Renal cortical epithelial cell (primary cell): ENCODE results near the gene MAST2. TPM values are rescaled to one million over a fixed set of nuclear protein-coding genes. Genes with fewer than 3 reads are reported as not detected.

Experiments
- DNase-seq: peaks from one replicate; pipeline ENCODE4 v3.0.0-alpha.2; 2011; ENCODE audit warnings: low read depth
- total RNA-seq: library from RNA; depleted of rRNA; stranded (reverse); fragments of >200 nt; gene quantifications from 2 replicates; pipeline ENCODE4 v1.2.3, GENCODE V29; 2014

MAST2 gene
- total RNA-seq, 1 donor from 2014 or later, result 24.8 TPM

DNA sequence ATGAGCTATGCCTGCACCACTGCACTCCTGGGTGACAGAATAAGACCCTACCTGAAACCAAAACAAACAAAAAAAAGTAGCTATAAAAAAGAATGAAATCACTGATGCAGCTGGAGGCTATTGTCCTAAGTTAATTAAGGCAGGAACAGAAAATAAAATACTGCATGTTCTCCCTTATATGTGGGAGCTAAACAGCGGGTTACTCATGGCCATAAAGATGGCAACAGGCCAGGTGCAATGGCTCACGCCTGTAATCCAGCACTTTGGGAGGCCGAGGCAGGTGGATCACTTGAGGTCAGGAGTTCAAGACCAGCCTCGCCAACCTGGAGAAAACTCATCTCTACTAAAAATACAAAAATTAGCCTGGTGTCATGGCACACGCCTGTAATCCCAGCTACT lies 176.4 kb downstream of the MAST2 start:
- peak; percentile 80 for DNase-seq

DNA sequence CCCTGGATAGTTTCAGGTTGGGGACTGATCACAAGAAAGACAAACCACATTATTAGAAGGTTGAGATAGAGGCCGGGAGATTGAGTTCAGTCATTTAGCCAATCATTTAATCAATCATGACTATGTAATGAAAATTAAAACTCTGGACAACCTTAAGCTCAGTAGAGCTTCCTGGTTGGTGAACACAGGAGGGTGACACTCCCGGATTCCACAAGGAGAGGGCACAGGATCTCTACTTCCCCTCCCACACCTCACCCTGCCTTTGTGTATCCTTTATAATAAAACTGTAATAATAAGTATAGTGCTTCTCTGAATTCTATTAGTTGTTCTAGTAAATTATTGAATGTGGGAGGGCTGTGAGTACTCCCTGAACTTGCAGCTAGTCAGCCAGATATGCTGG lies 178.9 kb downstream of the MAST2 start:
- DNase-seq, result peak; percentile 2

GRCh38 chr1:45983967-45984366 lies 180.6 kb downstream of the MAST2 start:
- DNase-seq, result no peak

DNA sequence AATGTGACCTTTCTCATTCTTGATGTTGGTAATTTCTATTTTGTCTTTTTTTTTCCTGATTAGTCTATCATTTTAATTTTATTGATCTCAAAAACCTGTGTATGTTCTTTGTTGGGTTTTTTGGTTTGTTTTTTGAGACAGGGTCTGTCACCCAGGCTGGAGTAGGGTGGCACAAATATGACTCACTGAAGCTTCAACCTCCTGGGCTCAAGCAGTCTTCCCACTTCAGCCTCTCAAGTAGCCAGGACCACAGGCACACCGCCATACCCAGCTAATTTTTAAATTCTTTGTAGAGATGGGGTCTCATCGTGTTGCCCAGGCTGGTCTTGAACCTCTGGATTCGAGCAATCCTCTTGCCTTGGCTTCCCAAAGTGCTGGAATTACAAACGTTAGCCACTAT lies 183.8 kb downstream of the MAST2 start:
- DNase-seq, result no peak

DNA sequence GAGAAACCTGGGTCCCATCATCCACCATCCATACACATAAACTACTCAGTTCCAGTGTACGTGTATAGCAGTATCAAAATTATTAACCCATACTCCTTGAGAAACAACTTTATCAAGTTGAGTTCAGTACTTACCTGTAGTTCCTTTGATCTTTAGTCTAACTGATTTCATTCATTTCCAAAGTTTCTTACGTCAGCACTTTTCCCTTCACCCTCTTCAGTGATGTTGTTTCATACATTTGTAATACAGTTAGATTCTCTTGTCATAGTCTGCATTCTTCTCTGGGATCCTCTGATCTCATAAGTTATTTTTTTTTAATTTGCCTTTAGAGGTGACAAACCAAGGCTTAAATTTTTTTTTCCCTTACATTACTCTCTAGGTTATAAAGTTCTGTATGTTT lies 185.8 kb downstream of the MAST2 start:
- DNase-seq, result no peak

DNA sequence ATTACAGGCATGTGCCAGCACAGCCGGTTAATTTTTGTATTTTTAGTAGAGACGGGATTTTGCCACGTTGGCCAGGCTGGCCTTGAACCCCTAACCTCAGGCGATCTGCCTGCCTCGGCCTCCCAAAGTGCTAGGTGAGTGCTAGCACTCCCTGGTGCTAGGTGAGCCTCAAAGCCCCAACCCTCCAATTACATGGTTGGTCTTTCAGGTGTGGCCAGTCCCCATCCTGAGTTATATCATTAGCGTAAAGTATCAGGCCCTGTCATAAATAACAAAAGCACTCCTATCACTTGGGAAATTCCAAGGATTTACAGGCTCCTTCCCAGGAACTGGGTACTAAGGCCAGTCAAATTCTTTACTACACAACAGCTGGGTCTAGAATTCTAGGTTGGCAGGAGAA lies 191.0 kb downstream of the MAST2 start:
- no peak for DNase-seq

GRCh38 chr1:45995298-45995697 lies 191.9 kb downstream of the MAST2 start:
- DNase-seq, result no peak

DNA sequence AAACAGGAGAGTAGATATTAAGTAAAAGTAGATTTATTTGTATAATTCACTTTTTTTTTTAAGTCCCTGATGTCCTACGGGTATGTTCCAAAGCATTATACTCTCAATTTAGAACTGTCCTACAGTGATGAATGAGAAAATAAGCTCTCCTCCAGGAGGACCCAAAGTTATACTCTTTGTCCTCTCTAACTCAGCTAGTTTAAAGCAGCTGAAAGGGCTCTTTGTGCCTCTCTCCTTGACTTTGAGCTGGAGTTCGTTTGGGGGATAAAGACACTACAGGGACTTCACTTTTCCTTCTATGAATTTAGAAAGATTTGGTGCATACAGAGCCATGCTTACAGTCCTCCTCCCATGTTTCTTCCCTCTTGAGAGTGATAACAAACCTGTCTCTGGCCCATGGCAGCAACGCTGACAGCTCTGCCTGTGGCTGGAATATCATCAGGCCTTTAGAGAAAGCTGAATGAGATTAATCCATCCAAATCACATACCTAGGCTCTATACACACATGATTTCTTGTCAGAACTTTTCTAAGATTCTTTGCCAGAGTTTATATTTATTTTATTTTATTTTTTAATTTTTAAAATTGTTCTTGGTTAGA lies 194.7 kb downstream of the MAST2 start:
- no peak for DNase-seq

GRCh38 chr1:45999507-45999906 lies 196.1 kb downstream of the MAST2 start:
- no peak for DNase-seq

DNA sequence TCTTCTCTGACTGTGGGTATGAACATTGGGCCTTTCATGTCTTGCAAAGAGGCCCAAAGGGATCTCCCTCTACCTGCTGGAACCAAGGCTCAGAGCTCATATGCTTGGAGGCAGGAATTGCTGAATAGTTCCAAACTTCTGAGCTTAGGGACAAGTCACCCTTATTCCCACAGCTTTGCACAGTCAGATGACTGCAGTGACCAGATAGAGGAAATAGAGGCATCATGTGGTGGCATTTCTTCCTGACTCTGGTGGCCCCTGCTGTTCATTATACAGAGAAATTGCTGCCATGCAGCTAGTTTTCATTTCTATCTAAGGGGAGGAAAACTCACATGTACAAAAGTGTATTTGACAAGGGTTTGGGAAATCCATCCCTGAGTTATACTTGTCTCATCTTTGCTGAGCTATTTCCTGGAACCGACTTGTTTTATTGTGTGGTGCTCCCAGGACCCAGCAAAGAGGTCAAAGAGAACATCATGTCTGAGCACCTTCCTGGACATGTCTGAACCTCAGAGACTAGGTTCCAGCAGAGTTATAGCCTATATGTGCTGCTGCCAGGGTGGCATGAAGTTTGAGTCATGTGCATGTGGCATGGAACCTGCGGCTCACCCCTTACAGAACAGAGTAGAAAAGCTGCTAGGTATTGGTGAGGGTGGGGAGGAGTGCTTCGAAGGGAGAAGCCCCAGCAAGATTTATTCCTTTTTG lies 197.8 kb downstream of the MAST2 start:
- no peak for DNase-seq

GRCh38 chr1:46002551-46003150 lies 199.2 kb downstream of the MAST2 start:
- no peak for DNase-seq

DNA sequence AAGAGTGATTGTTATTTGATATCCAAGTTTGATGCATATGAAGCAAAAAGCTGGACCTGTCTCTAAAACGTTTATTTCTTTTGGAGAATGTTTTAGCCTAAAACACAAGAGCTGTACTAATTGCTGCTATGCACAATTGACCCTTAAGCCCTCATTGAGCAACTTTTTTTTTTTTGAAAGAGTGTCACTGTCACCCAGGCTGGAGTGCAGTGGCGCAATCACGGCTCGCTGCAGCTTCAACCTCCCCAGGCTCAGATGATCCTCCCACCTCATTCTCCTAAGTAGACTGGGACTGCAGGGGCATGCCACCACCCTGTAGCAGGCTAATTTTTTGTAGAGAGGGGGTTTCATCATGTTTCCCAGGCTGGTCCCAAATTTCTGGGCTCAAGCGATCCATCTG lies 199.9 kb downstream of the MAST2 start:
- no peak for DNase-seq

DNA sequence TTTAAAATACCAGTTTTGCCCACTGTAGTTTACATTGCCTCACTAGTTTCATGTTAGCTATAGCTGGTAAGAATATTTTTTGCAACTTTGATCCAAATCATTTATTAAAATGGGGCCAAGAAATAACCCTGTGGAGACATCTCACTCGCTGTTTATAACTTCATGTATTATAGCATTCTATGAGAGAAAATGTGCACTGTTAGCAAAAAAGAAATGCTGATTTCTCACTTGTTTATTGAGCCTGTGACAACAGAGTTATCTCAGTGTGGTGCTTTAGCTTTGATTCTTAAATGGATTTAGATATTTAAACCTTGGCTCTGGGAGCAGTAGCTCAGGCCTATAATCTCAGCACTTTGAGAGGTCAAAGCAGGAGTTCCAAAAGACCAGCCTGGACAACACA lies 201.1 kb downstream of the MAST2 start:
- DNase-seq, result no peak

- no peak for DNase-seq
Measured at GRCh38 chr1:46005594-46005993, 202.2 kb downstream of the MAST2 start.

GRCh38 chr1:46008585-46008984 lies 205.2 kb downstream of the MAST2 start:
- peak; percentile 38 for DNase-seq

DNA sequence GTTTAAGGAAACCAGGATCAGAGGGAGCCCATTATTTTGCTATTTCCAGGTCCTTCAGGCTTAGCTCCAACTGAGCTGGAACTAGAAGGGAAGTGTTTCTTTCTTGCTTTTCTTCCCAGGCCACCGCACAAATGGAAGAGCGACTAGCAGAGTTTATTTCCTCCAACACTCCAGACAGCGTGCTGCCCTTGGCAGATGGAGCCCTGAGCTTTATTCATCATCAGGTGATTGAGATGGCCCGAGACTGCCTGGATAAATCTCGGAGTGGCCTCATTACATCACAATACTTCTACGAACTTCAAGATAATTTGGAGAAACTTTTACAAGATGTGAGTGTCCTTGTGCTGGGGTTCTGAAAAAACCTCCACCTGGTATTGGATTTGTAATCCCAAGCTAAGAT lies 207.2 kb downstream of the MAST2 start:
- no peak for DNase-seq

DNA sequence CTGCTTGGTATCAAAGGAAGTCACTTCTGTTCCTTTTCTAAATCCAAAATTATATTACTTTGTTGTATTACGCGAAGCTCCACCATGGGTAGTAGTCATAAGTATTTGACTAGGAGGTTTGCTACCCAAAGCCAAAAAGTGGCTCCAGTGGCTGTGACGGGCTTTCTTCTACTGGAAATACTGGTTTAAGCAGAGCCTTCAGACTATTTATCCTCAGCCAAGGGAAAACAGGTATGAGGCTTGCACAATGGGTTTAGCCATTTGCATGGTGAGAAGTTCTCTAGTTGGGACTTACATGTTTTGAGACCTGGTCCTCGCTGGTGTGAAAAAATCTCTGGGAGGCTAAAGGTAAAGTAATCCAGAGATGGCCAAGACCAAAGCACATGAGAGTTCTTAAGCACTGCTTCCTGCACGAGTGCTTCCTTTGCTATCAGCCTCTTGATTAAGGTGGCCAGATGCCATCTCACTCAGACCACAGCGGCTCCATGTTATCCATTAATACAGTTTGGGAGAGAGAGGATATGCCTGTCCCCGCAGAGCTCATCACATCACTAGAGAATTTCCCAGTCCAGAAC lies 207.8 kb downstream of the MAST2 start:
- no peak for DNase-seq

DNA sequence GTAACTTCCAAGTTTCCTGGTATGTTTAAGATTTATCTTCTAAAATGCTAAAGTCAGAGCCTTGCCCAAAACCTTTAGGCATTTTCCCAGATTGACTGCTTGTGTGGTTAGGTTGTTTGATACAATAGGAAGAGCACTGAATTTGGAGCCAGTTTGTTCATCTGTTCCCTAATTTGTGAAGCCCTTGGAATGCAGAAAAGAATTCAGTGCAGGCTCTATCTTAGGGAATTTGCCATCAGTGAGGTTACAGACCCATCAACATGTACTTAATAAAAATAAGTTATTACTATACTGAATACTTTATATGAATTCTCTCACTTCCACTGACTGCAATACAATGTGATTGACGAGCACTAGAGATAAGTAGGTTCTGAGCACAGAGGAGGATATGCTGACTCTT lies 208.8 kb downstream of the MAST2 start:
- no peak for DNase-seq

DNA sequence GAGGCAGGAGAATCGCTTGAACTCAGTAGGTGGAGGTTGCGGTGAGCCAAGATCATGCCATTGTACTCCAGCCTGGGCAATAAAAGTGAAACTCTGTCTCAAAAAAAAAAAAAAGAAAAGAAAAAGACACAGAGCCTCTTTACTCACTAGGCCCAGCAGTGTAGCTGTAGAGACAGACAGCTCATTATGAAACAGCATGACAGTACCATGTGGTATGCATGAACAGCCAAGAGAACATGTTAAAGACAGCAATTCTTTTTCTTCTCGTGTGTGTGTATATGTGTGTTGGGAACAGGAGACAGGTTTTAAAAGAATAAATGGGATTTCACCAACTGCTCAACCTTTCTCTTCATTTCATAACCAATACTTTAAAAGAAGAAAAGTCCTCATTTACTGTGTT lies 210.2 kb downstream of the MAST2 start:
- no peak for DNase-seq

DNA sequence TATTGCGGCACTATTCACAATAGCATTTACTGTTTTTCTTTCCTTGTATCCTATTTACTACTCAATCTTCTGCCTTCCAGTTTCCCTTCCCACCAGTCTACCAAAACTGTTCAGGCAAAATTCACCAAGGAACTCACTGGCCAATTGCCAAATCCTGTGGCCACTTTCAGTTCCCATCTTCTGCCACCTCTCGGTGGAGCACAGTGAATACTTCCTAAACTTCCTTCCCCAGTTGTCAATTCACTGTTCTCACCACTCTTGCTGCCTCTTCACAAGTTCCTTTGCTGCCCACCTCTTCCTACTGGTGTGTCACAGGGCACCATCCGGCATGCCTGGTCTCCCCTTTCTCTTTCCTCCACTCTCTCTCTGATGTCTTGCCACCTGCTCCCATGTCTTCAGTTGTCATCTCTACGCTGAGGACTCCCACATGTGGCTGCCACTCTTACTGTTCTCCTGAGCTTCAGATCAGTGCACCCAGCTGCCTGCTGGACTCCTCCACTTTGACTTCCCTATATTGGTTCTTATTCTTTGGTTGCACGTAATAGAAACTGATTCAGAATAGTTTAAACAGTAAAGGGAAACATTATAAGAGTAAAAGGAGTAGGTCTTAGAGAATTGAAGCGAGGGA lies 214.6 kb downstream of the MAST2 start:
- DNase-seq, result no peak

GRCh38 chr1:46019348-46019747 lies 215.9 kb downstream of the MAST2 start:
- no peak for DNase-seq

DNA sequence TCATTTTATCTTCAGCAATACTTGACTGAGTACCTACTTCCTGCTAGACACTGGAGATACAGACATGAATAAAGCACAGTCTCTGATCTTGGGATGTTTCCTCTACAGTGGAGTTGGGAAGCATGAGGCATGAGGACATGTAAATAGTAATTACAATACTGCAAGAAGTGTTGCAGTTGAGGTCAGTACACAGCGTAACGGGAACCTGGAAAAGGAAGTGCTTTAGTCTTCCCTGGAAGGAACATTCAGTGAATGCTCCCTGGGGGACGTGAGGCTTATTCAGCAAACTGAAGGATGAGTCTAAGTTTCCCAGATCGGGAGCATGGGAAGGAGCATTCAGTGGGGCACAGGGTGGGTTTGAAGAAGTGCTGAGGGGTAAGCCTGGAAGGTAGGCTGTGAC lies 216.6 kb downstream of the MAST2 start:
- DNase-seq, result no peak
